T-helper 1 cell treated with Interleukin-12 subunit alpha and Interleukin-12 subunit beta and Interleukin-4 antibody, amounts not matched to agents 30 ng/mL and 1 ng/mL, for 36 hours (primary cell): ENCODE results near the gene CCBE1. TPM values are rescaled to one million over a fixed set of nuclear protein-coding genes. Genes with fewer than 3 reads are reported as not detected.

Experiments
- intact Hi-C: fragments of 100-400 bp; cut with micrococcal nuclease; formaldehyde crosslinking; loops from one replicate; pipeline ENCODE4 v1.15.1; 2024
- total RNA-seq: library from RNA; stranded (reverse); gene quantifications from 2 replicates; pipeline ENCODE4 v1.2.3, GENCODE V29; 2022

CCBE1 gene
- total RNA-seq, 1 donor from 2014 or later = not detected

- intact Hi-C loops = no loop called here
These were observed 237.7 kb downstream of the CCBE1 start for GRCh38 chr18:59459369-59460071.

GRCh38 chr18:59458575-59458974 is 238.6 kb downstream of the CCBE1 start:
- intact Hi-C loops = no loop called here

GRCh38 chr18:59456657-59457056 is 240.6 kb downstream of the CCBE1 start:
- intact Hi-C loops = no loop called here

GRCh38 chr18:59455728-59456276 is 241.4 kb downstream of the CCBE1 start:
- intact Hi-C loops = no loop called here

DNA sequence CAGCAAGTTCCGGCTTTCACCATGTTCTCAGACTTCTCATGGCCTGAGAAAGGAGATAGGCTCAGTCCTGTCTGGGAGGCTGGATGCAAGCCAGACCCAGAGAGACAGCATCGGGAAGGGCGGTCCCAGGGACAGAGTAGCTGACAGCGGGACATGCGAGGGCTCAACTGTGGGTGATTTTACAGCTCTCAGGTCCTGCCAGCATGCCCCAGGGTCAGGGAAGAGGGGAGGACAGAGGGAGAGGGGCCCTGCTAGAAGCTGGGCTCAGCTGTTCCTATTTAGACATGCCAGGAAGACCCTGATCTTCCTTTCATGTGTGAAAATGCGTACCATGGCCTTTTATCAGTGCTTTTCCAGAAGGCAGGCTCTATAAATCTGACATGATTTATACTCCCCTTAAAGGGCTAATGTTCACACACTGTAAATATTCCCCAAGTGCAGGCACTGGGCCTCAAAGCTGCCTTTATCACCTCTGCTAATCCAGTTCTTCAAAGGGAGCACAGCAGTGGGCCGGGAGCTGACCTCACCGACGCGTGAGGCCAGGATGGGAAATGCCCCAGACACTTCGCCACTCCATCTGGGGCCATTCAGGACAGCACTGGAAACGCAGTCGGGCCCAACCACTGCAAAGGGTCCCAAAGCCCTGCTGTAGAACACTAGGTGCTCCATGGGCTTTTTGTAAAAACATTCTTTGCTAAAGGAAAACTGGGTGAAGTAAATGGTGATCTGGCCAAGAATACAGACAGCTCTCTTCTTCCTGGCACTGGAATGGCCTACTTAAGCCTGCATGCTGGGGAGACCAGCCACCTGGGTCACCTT is 242.1 kb downstream of the CCBE1 start:
- intact Hi-C loops = no loop called here

DNA sequence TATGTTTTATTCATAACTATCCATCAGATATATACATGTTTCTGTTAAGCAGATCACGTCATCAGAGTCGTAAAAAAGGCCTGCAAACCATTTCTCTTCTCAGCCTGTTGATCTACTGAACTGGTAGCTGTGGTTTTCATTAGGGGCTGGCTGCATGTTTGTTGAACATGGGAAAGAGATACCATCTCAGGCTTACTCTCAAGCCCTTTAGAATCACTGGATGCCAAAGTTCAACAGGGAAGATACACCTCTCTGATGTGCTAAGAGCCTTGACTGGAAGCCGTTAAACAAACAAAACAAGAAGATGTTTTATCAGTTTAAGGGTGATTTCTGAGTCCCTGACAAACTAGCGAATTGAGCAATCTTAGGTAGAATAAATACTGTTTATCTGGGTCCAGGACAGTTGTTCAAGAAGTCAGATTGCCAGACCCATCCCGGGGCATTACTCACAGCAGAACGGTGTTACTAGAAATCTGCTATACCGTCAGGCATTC is 243.7 kb downstream of the CCBE1 start:
- intact Hi-C loops = no loop called here

DNA sequence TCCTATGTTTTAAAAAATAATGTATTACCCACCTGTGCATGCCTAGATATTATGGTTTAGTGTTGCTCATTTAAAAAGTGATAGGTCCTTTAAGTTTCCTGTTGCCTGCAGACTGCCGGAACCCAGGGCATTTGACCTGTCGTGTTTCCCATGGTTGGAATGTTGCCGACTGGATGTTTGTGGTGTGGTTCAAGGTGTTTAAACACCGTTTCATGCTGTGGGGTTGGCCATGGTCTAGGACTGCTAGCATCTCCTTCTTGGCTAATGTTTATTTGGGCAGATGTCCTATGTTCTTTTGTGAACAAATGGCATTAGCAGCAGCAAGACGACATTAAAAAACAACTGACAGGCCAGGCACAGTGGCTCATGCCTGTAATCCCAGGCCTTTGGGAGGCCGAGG is 245.3 kb downstream of the CCBE1 start:
- intact Hi-C loops = no loop called here

DNA sequence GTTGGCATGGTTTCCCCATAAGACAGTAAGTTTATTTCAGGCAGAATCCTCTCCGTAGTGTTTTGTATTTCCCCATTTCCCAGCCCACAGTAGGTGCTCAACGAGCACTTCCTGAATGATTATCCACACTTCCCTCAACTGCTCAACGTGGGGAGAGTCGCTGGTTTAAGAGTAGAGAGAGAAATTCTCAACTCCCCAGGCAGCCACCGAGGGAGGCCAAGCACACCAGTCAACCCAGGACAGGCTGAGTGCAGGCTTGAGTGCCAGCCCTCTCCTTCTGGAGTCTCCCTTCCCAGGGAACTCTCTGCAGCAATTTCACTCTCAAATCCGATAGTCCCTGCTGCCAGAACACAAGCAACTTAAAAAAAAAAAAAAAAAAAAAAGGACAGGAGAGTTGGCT is 246.2 kb downstream of the CCBE1 start:
- intact Hi-C loops = no loop called here

GRCh38 chr18:59448546-59448945 is 248.7 kb downstream of the CCBE1 start:
- intact Hi-C loops = no loop called here

GRCh38 chr18:59446012-59446411 is 251.2 kb downstream of the CCBE1 start:
- intact Hi-C loops = no loop called here

- intact Hi-C loops = no loop called here
These were observed 259.2 kb downstream of the CCBE1 start for GRCh38 chr18:59437851-59438569.

- intact Hi-C loops = no loop called here
These were observed 264.2 kb downstream of the CCBE1 start for GRCh38 chr18:59432803-59433597.

DNA sequence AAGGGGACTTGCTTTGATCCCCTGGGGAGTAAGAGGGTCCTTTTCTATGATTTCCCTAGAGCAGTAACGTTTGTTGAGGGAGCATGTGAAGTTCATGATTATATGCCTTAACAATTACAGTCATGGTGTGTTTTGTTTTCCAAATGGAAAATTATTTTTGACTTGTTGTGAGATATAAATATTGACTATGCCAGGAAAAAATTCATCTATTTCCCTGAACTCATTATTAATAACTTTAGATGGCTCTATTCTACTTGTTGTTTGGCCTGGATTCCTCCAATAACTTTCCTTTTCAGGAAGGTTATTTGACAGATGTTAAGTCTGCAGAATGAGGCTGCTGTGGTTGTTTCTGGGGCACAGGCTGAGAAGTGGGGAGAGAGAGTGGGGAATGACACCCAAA is 266.1 kb downstream of the CCBE1 start:
- intact Hi-C loops = no loop called here

GRCh38 chr18:59429608-59430007 is 267.6 kb downstream of the CCBE1 start:
- intact Hi-C loops = no loop called here

DNA sequence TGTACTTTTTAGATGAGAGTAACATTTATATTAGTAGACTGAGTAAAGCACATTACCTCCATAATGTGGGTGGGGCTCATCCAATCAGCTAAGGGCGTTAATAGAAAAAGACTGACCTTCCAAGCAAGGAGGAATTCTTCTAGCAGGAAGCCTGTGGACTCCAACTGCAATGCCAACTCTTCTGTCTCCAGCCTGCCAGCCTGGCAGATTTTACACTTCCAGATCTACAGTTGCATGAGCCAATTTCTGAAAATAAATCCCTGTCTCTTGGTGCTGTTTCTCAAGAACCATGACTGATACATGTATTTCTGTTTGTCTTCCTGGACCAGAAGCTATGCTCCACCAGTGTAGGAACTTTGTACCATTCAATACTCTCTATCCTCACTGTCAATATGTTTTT is 269.2 kb downstream of the CCBE1 start:
- intact Hi-C loops = no loop called here

DNA sequence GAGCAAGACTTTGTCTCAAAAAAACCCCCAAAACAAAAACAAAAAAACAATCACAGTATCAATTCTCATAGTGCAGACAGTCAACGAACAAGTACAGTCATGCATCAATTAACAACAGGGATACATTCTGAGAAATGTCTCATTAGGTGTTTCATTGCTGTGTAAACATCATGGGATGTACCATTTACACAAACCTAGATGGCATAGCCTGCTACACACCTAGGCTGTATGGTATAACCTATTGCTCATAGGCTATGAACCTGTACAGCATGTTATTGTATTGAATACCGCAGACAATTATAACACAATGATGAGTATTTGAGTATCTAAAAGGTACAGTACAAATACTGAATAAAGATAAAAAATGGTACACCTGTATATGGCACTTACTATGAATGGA is 270.4 kb downstream of the CCBE1 start:
- intact Hi-C loops = no loop called here

DNA sequence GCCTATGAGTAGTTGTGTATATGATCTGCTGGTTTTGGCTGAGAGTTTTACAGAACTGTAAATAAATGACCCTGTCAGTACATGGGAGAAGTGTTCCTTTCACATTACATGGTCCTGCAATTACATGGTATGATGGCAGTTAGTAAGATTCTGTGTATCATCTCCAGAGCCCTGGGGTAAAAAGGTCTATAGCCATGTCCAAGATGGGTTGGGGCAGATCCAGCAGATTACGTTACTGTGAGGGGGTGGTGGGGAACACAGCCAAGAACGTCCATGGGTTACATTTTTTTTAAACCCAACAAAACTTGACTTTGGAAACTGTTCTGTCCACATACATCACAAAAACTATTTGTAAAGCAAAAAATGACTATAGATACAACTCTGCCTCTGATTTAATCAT is 274.0 kb downstream of the CCBE1 start:
- intact Hi-C loops = no loop called here

DNA sequence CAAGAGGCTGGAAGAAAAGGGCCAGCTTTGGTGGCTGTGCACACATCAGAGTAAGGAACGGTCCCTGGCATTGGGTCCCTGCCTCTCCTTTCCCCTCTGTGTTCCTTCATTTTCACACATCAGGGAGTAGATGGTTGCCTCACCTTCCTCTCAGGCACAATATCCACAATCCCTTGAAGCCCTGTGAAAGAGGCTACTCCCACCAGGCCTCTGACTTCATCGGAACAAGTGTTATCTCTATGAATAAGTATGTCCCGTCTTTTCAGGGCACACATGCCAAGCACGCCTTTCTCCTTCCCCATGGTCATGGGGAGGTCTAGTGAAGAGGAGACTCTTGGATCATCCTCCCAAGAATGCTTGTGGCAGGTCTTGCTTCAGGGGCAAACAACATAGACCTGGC is 277.0 kb downstream of the CCBE1 start:
- intact Hi-C loops = no loop called here

- intact Hi-C loops = no loop called here
These were observed 277.8 kb downstream of the CCBE1 start for GRCh38 chr18:59419386-59419785.

DNA sequence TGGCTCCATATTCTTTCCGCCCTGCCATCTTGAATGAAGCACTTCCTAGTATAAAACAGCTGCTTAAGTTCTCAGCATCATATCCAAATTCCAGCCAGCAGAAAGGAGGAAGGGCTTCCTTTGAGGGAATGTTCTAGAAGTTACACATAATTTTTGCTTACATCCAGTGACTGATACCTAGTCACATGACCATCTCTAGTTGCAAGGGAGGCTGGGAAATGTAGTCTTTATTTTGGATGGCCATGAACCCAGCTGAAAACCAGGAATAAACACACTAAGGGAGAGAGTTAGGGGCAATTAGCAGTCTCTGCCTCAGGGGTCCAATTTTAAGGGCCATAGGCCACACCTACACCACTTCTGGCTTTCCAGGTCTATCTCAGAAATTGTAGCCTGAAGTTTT is 280.4 kb downstream of the CCBE1 start:
- intact Hi-C loops = no loop called here

DNA sequence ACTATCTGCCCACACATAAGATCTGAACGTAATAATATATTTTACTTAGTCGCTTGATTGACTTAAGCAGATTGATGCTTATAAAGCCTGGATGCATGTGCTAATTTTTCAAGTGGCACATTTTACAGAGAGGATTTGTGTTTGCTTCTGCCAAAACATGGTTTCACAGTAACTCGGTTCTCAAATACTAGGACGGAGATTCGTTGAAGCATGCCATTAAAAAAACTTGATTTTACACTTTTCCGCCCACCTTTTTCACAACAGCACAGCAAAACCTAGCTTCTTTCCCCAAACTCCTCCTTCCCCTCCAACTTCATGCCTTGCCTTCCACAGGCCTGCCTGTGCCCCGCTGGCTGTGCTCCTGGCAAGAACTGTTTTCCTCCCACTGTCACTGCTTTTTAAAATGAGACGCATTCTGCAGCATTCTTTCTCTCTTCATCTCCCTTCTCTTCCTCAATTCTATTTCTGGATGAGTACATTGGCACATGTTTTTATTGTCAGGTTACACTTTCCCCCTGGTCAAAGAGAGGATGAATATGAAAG is 283.0 kb downstream of the CCBE1 start:
- intact Hi-C loops = no loop called here
